Airway epithelial cell (primary cell): Measurements from ENCODE around the gene NXNL1. TPM values are rescaled to one million over a fixed set of nuclear protein-coding genes. Genes with fewer than 3 reads are reported as not detected.

ENCODE experiments used
- total RNA-seq: library from RNA; depleted of rRNA; stranded (reverse); fragments of >200 nt; gene quantifications from 2 replicates; pipeline ENCODE4 v1.2.3, GENCODE V29; 2015

The NXNL1 gene, protein sequence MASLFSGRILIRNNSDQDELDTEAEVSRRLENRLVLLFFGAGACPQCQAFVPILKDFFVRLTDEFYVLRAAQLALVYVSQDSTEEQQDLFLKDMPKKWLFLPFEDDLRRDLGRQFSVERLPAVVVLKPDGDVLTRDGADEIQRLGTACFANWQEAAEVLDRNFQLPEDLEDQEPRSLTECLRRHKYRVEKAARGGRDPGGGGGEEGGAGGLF
- total RNA-seq = not detected in 2 replicates

DNA sequence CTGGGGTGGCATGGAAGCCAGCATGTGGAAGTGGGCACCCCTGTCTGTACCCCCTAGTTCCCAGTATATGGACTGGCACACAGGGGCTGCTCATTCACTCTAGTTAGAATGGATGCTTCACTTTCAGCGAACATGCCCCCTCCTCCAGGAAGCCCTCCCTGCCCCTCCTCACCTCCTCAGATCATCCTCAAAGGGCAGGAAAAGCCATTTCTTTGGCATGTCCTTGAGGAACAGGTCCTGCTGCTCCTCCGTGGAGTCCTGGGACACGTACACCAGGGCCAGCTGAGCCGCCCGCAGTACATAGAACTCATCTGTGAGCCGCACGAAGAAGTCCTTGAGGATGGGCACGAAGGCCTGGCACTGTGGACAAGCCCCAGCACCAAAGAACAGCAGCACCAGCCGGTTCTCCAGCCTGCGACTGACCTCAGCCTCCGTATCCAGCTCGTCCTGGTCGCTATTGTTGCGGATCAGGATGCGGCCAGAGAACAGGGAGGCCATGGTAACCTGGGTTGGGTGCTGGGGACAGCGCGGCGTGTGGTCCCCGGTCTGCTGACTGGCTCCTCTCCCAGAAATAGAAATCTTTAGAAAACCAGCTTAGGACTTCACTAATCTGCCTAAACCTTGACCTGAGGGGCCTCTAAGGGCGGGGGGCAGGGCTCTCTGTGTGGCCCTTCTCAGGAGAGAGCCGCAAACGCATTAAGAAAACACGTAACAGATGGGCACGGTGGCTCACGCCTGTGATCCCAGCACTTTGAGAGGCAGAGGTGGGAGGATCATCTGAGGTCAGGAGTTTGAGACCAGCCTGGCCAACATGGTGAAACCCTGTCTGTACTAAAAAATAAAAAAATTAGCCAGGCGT is at the start of gene NXNL1:
NXNL1 (minus strand) TSS at position 555 of the 859 bp plus-strand sequence; CDS start at position 498, 57 bp downstream.

DNA sequence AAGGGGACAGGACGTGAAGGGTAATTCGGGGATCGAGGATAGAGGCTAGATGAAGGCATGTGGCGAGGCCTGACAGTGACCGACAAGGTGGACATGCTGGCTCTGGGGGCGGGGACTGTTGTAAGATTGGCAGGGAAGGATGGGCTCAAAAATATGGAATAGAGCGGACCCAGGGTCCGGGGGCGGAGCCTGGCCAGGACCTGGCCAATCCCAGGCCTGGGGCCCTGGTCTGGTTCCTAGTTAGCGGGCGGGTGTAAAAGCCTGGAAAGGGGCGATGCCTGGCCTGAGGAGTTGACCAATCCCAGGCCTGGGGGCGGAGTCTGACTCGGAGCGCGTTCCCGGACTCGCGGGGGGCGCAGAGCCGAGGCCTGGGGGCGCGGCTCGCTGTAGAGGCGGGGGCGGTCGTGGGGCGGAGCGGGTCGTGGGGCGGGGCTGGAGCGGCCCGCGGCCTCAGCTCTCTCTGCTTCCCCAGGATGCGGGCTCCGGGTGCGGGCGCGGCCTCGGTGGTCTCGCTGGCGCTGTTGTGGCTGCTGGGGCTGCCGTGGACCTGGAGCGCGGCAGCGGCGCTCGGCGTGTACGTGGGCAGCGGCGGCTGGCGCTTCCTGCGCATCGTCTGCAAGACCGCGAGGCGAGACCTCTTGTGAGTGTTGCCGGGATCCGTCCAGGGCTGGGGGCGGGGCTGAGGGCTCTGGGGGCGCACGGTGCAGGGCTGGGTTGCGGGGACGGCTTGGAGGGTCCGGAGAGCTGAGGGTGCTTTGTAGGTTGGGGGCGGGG is 9.5 kb upstream of the NXNL1 start, which contains the start of gene SLC27A1:
SLC27A1 (plus strand) TSS at position 457 of the 774 bp plus-strand sequence; CDS start at position 474, 17 bp downstream.

DNA sequence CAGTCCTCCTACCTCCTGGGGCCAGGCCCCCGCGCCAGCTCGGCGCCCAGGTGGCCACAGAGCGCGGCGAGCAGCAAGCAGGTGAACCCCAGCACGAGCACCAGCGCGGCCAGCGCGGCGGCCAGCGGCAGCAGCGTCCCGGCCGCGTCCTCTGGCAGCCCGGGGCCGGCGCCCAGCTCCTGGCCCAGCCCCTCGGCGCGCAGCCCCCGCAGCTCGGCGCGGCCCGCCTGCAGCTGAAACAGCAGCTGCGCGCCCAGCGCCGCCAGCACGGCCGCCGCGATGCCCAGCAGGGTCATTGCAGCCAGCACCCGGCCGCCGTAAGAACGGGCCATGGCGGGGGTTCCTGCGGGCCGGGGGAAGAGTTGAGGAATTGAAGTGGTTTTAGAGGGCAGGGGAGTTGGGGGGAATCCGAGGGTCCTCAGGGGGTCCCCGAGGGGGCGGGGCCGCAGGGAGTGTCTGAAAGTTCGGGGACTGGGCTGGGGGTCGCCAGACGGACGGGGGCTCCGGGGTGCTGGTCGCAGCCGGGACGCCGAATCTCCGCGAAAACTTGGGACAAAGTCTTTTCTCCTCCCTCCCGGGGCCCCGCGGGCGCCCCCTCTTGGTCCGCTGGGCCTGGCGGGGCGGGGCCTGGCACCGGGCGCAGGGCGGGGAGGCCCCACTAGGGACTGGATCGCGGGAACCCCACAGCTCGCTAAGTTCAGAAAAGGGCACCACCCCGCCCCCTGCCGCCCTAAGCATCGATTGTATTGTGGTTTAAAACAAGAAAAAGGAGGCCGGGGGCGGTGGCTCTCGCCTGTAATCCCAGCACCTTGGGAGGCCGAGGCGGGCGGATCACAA is 12.4 kb downstream of the NXNL1 start, which contains the start of gene TMEM221:
TMEM221 (minus strand) TSS at position 538 of the 837 bp plus-strand sequence; CDS start at position 332, 206 bp downstream.

DNA sequence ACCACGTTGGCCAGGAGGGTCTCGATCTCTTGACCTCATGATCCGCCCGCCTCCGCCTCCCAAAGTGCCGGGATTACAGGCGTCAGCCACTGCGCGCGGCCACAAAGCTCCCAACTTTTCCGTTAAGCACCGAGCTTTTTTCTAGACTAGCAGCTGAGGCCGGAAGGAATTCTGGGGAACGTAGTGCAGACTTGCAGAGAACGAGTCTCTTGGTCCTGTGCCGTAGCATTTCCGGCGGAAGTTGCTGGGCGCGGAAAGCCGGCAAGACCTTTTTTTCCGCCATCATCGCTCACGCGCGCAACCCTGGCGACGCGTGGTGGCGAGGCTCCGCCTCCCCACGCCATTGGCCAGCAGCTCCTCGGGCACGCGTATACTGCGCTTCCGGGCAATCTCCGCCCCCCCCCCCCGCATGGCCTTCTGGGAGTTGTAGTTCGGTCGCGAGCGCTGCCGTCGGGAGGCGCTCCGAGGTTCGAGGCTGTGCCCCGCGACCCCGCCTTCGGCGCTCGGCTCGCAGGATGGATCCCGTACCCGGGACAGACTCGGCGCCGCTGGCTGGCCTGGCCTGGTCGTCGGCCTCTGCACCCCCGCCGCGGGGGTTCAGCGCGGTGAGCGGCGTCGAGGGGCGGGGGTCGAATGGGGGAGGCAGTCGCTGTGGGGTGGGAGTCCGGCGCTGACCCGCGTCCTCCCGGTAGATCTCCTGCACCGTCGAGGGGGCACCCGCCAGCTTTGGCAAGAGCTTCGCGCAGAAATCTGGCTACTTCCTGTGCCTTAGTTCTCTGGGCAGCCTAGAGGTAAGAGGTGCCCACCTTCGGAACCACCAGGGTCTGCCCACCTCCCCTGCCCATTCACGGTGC is 40.9 kb downstream of the NXNL1 start, which contains the start of gene MVB12A:
MVB12A (plus strand) TSS at position 427 of the 854 bp plus-strand sequence; CDS start at position 516, 89 bp downstream.

Other genes starting within 250 kb of the NXNL1 start
- 13.2 and 13.3 TPM in 2 replicates for gene USE1, start 245.6 kb downstream of the NXNL1 start, total RNA-seq
- 1.2 and 5.9 TPM in 2 replicates for gene OCEL1, start 234.7 kb downstream of the NXNL1 start, total RNA-seq
- gene NR2F6, start 215.0 kb downstream of the NXNL1 start, total RNA-seq = 121 TPM in 2 replicates
- gene USHBP1, start 196.2 kb downstream of the NXNL1 start, total RNA-seq = not detected in 2 replicates
- 69.9 and 76.7 TPM in 2 replicates for gene BABAM1, start 193.5 kb downstream of the NXNL1 start, total RNA-seq
- 0.85 and 2.2 TPM in 2 replicates for gene ANKLE1, start 179.0 kb downstream of the NXNL1 start, total RNA-seq
- gene ABHD8, start 157.5 kb downstream of the NXNL1 start, total RNA-seq = 10.8 and 12.1 TPM in 2 replicates
- 62.1 and 159 TPM in 2 replicates for gene MRPL34, start 155.1 kb downstream of the NXNL1 start, total RNA-seq
- 22.7 and 31.5 TPM in 2 replicates for gene DDA1, start 151.4 kb downstream of the NXNL1 start, total RNA-seq
- 6.9 TPM in 2 replicates for gene ANO8, start 126.1 kb downstream of the NXNL1 start, total RNA-seq
- 23.6 and 38.2 TPM in 2 replicates for gene GTPBP3, start 123.4 kb downstream of the NXNL1 start, total RNA-seq
- not detected in 2 replicates for gene PLVAP, start 83.6 kb downstream of the NXNL1 start, total RNA-seq
- gene CCDC194, start 66.7 kb downstream of the NXNL1 start, total RNA-seq = not detected in 2 replicates
- gene BST2, start 55.3 kb downstream of the NXNL1 start, total RNA-seq = not detected in 2 replicates
- 67.1 and 78.6 TPM in 2 replicates for gene MVB12A, start 40.9 kb downstream of the NXNL1 start, total RNA-seq
- gene TMEM221, start 12.3 kb downstream of the NXNL1 start, total RNA-seq = 0.42 TPM in 1 of 2 replicates, not detected in the other
- gene SLC27A1, start 9.6 kb upstream of the NXNL1 start, total RNA-seq = 10.2 and 11.1 TPM in 2 replicates
- gene PGLS, start 50.7 kb upstream of the NXNL1 start, total RNA-seq = 94.9 and 105 TPM in 2 replicates
- gene COLGALT1, start 94.7 kb upstream of the NXNL1 start, total RNA-seq = 81.9 and 97.9 TPM in 2 replicates
- gene UNC13A, start 227.4 kb upstream of the NXNL1 start, total RNA-seq = 0.14 and 0.19 TPM in 2 replicates